CD4-positive, alpha-beta T cell treated with Interleukin-15 for 4 hours (primary cell): ENCODE data around the gene ANKDD1B.

Source experiments
- DNase-seq: peaks from one replicate; pipeline ENCODE4 v3.0.0-alpha.2; 2020; ENCODE audit warnings: low spot score

Gene ANKDD1B

DNA sequence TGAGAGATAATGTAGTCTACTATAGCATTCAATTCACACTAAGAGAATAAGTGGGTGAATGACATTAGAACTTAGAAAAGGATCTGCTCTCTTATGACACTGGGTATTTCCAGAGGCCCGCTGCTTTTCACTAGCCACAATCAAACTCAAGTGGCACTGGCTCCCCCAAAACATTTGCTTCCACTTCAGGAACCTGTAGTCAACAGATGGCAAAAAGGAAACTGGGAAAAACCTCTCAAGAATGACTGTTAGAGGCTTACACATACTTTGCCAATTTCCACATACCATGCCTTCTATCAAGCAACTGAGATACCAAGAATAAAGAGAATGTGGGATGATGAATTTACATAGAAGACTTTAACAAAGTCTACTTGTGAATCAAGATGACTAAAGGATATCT, 94.8 kb downstream of the ANKDD1B start:
- DNase-seq, result no peak

DNA sequence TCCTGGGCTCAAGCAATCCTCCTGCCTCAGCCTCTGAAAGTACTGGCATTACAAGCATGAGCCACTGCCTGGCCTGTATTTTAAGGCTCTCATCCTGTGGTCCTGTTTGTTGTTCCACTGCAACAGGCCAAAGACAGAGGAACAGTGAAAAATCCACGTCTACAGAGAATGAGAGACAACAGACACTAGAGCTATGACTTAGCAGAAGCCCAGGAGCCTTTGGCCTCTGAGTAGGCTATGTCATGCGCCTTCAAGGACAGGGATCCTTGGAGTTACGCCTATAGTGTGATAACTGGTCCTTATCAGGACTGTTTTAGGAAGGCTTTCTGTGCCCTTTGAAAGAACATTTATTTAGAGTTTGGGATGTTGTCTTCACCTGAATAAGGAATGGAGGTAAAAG, 95.5 kb downstream of the ANKDD1B start:
- DNase-seq, result no peak

- no peak for DNase-seq
These were observed 96.8 kb downstream of the ANKDD1B start for GRCh38 chr5:75707911-75708509.

DNA sequence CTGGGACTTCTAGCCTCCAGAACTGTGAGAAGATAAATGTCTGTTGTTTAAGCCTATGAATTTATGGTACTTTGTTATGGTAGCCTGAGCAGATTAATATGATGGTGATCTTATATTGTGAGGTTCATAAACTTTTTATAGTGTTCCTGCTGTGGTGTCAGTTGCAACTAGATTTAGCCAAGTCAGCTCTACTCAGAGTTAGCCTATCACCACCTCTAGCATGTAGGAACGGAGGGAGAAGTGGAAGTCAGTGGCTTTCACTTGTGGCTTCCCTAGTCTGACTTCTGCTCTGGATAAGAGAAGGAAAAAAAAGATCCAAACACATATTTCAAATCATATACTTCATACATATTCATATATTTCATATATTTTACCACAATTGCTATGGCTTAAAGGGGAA, 99.4 kb downstream of the ANKDD1B start:
- no peak for DNase-seq

DNA sequence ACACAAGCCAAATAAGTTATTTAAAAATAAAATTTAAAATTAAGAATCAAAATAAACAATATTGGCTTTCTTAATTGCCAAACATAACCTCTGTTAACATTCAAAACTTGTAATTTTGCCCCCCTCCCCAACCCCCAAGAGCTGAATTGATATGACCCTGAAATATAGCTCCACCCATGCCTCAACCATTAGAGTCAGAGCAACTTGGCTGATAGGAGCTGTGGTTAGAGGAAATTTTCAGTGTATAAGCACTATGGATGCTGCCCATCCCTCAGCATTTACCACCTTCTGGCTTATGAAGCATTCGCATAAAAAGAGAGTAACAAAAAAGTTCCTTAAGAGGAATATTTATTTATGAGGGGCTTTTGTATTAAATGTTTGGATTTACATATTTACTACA, 99.9 kb downstream of the ANKDD1B start:
- no peak for DNase-seq

DNA sequence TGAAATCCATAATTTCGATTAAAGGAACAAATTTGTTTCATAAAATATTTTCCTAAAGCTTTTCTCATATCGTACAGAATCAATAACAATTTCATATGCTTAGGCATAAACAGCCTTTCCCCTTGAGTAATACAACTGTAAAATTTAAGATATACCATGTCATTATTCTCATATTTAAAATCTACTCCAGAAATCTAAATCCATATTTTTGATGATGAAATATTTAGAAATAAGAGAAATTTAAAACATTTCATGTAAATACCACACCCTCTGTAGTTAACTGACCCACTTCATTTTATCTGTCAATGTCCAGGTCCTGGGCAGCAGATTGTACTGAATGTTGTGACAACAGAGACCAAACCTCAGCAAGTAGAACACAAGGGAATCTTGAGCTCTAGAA, 100.8 kb downstream of the ANKDD1B start:
- DNase-seq, result no peak

- DNase-seq, result no peak
These were observed 105.4 kb downstream of the ANKDD1B start for GRCh38 chr5:75716715-75717081.

DNA sequence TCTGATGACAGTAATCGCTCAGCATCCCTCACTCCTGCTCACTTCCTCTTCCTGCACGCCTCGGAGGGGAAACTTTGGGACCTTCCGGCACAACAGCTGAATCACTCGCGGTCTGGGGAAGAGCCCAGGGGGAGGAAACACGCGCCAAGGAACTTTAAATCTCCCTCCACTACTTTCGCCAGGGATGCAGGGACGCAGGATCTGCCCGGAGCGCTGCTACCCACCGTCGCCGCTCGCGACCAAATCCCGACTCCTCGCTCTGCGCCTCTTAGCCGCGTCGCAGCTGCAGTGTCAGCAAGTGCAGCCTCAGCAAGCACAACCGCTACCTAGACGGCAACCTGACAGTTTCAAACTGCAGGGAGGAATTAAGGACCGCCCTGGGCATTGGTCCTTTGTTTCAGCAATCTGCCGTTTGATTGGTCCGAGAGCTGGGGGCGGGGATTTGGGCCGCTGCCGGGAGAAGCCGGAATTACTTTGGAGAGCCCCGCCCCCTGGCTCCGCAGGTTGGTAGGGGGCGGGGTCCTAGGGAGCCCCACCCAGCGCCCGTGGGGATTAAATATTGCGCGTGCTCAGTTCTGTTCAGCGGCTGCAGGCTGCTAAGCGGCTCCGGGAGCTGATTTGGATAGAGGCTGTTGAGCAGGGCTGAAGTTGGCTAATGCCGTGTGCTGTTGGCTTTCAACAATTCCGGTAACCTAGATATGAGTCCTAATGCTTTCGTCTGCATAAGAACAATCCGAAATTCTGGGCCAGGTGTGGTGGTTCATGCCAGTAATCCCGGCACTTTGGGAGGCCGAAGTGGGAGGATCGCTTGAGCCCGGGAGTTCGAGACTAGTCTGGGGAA, 106.0 kb downstream of the ANKDD1B start, which contains the start of gene POC5:
Gene POC5, minus strand, starts transcription at position 356 of the 841 bp plus-strand sequence. CDS start 4,500 bp downstream, outside the sequence.
- DNase-seq, result peak; percentile 99

GRCh38 chr5:75720882-75721281, 109.6 kb downstream of the ANKDD1B start:
- DNase-seq, result no peak
